Stimulated activated CD4-positive, alpha-beta T cell treated with anti-CD3 and anti-CD28 coated beads, Interleukin-15, amount 100 ng/mL, for 48 hours (primary cell): ENCODE measurements around the gene FAM171A1.
"Not testable (repeated sequence)": the region's sequence is repeated elsewhere in the genome, so short reads cannot be mapped to it uniquely, and the experiment has no call there.

Experiments
- DNase-seq, 2 donors: peaks; one replicate each; pipeline ENCODE4 v3.0.0-alpha.2; 2020; ENCODE audit warnings: low read depth in 2 of 2

The FAM171A1 gene

GRCh38 chr10:15320118-15320517 lies 51.0 kb downstream of the FAM171A1 start:
- DNase-seq = no peak

- DNase-seq = no peak
These were observed 54.1 kb downstream of the FAM171A1 start for GRCh38 chr10:15316871-15317464.

DNA sequence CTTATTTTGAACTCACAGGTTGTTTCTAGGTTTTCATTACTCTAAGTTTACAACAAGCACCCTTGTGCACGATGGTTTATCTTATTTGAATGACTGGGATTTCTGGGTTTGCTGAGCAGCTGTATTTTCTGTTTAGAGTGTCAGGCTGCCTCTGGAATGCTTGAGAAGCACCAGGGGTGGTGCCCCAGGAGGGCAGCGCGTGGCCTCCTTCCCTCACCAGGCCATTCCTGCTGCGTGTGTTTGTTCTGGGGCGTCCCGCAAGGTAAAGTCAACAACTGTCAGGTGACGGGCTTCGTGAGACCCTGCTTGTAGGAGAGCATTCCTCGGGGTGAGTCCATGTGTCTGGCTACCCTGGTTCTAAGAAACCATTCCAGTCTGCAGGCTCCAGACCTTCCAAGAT lies 54.9 kb downstream of the FAM171A1 start:
- DNase-seq = no peak

- DNase-seq = no peak
These were observed 55.8 kb downstream of the FAM171A1 start for GRCh38 chr10:15315286-15315685.

GRCh38 chr10:15314482-15315045 lies 56.5 kb downstream of the FAM171A1 start:
- DNase-seq = no peak

- DNase-seq = no peak
These were observed 57.2 kb downstream of the FAM171A1 start for GRCh38 chr10:15313843-15314242.

GRCh38 chr10:15313047-15313446 lies 58.0 kb downstream of the FAM171A1 start:
- no peak for DNase-seq

DNA sequence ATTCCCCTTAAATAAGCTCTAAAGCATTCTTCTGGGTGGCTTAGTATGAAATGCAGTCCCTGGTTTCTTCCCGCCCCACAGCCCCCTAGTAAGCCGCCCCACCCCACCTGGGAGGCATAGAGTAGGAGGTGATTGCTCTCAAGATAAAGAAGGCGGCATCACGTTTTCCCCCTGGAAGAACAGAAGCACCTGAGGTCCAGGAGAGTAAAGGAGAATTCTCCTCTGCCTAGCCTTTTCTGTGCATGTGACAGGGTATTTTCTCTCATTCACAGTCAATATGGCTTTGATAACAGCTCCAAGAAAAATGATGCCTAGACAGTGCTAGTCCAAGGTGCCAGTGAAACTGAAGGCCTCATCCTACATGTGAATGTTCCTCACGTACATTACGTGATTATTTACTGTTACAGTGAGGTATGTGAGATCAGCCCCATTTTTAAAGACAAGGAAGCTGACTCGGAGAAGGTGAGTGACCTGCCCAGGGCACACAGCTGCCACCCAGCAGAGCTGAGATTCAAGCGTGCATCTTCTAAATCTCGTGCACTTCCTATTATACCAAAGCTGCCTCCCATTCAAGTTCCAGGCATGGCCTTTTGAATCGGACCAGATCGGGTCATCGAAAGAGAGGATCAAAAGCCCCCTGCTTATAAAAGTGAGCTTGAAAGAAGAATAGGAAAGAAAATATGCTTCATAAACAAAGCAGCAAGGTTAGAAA lies 59.4 kb downstream of the FAM171A1 start:
- DNase-seq = no peak

GRCh38 chr10:15310776-15311568 lies 60.1 kb downstream of the FAM171A1 start:
- DNase-seq = no peak

GRCh38 chr10:15309221-15309620 lies 61.9 kb downstream of the FAM171A1 start:
- no peak for DNase-seq

- no peak for DNase-seq
These were observed 64.3 kb downstream of the FAM171A1 start for GRCh38 chr10:15306735-15307280.

DNA sequence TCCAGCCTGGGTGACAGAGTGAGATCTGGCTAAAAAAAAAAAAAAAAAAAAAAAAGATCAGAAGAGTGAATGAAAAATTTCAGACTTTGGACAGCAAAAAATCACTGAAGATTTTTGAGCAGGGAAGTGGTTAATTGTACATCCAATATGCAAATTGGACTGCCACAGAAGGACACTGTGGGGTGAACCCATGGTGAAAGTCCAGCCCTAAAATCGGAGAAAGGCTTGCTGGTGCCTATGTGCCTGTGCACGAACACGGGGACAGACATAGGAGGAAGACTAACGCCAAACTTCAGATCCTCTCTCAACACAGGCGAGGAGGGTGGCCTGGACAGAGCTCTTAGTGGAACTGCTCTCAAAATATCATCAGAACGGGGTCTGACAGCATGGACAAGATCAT lies 65.5 kb downstream of the FAM171A1 start:
- DNase-seq = no peak

GRCh38 chr10:15305161-15305560 lies 65.9 kb downstream of the FAM171A1 start:
- DNase-seq = no peak

- not testable (repeated sequence) for DNase-seq
These were observed 68.7 kb downstream of the FAM171A1 start for GRCh38 chr10:15302188-15302956.

GRCh38 chr10:15300697-15301096 lies 70.4 kb downstream of the FAM171A1 start:
- DNase-seq = no peak

DNA sequence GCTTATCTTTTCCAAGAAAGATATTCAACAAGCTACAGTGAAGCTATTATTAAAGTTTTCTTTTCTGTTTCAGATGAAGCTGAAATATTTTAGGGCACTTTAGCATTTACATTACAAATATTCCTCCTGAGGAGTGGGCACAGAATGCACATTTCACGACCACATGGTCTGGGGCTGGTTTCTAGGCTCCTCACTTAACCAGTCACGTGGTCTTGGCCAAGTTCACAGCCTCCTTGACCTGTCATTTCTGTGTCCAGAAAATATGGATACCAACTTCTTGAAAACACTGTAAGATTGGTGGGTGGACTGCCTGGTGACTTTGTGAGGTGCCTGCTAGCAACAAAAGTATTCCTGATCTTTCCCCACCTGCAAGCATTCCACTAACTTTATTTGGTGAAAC lies 70.9 kb downstream of the FAM171A1 start:
- DNase-seq = no peak

DNA sequence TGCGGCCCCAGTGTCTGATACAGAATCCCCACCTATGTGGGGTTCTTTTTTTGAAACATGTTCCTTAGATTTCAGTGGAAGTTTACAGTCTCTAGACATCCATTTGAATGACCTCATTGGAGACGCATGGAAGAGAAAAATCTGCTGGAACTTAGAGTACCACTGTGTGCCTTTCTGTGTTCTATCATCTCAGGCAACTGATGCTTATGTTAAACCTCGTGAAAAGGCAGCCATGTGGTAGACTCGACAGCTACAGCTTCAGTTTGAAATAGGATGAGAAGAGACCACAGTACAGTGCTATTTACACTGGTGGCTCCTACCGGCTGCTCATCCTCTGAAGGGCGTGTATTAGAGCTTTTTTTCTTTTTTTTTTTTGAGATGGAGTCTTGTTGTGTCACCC lies 74.4 kb downstream of the FAM171A1 start:
- DNase-seq = no peak

DNA sequence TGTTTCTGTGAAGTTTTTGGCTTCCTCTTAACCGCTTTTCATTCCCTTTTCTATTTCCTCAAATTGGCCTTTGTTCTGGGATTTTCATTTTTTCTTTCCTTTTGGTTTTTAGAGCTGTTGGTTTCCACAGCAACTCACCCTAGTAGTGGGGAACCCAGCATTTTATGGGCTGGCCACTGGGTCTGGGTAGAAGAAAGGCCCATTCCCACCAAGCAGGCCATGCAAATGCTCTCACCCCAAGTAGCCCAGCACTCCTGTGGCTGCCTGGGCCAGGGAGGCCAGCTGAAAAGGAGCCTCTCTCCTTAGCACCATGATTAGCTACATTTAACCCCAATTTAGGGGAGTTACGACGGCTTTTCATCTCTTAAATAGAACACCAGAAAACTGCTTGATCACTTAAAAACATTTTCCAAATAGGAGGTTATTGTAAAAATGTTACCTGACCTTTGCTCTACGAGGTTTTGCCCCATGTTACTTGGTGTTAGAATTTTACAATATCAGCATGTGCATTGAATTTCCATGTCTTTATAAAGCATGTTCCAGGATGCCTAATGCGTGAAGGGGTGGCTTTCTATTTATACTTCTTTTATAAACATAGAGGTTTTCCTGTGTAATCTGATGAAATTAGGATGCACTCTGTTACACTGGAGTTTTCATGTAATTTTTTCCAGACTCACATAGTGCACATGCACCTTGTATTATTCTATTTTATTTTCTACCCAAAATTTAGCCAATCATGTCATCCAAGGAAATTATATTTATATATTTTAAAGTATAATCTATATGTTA lies 75.4 kb downstream of the FAM171A1 start:
- DNase-seq = no peak

- no peak for DNase-seq
These were observed 76.9 kb downstream of the FAM171A1 start for GRCh38 chr10:15293862-15294842.
